GM19239 (cell line): ENCODE measurements around the gene FAM177A1.
"Not testable (repeated sequence)": the region's sequence is repeated elsewhere in the genome, so short reads cannot be mapped to it uniquely, and the experiment has no call there.

ENCODE experiments used
- DNase-seq: peaks from one replicate; pipeline ENCODE4 v3.0.0; 2011; ENCODE audit warnings: low spot score; ENCODE audit not compliant: insufficient read length
- FAIRE-seq: peaks from 2 replicates; lab custom pipeline; 2011; peaks lifted over from hg19 to GRCh38; lab: Jason Lieb, UNC

FAM177A1 gene

GRCh38 chr14:35052637-35053036 is 6.6 kb downstream of the FAM177A1 start:
- no peak for DNase-seq
- no peak for FAIRE-seq

GRCh38 chr14:35061113-35061791 is 15.2 kb downstream of the FAM177A1 start:
- DNase-seq, FAIRE-seq: not testable (repeated sequence)

GRCh38 chr14:35065731-35066130 is 19.7 kb downstream of the FAM177A1 start:
- not testable (repeated sequence) for FAIRE-seq

GRCh38 chr14:35068238-35069012 is 22.4 kb downstream of the FAM177A1 start:
- FAIRE-seq (no peak), DNase-seq (no peak)

More at GRCh38 chr14:35065731-35066130, 19.7 kb downstream of the FAM177A1 start:
- not testable (repeated sequence) for DNase-seq

- no peak for DNase-seq
- FAIRE-seq, result no peak
Measured at GRCh38 chr14:35072226-35072625, 26.2 kb downstream of the FAM177A1 start.

- FAIRE-seq (no peak), DNase-seq (no peak)
Measured at GRCh38 chr14:35073486-35073885, 27.4 kb downstream of the FAM177A1 start.

- no peak for FAIRE-seq
Measured at GRCh38 chr14:35078082-35078481, 32.0 kb downstream of the FAM177A1 start.

GRCh38 chr14:35079742-35080141 is 33.7 kb downstream of the FAM177A1 start:
- no peak for DNase-seq
- no peak for FAIRE-seq

More at GRCh38 chr14:35078082-35078481, 32.0 kb downstream of the FAM177A1 start:
- no peak for DNase-seq

GRCh38 chr14:35083530-35084150 is 37.6 kb downstream of the FAM177A1 start:
- no peak for DNase-seq
- no peak for FAIRE-seq

- no peak for FAIRE-seq
- DNase-seq, result no peak
Measured at GRCh38 chr14:35085441-35085840, 39.4 kb downstream of the FAM177A1 start.

GRCh38 chr14:35088514-35088913 is 42.4 kb downstream of the FAM177A1 start:
- FAIRE-seq, result no peak
- no peak for DNase-seq

- not testable (repeated sequence) for DNase-seq, FAIRE-seq
Measured at GRCh38 chr14:35094645-35095044, 48.6 kb downstream of the FAM177A1 start.

- FAIRE-seq, result no peak
- DNase-seq, result no peak
Measured at GRCh38 chr14:35107866-35108265, 61.8 kb downstream of the FAM177A1 start.

GRCh38 chr14:35112641-35113040 is 66.6 kb downstream of the FAM177A1 start:
- DNase-seq (no peak), FAIRE-seq (no peak)

- DNase-seq (no peak), FAIRE-seq (no peak)
Measured at GRCh38 chr14:35113308-35113950, 67.4 kb downstream of the FAM177A1 start.

- FAIRE-seq (no peak), DNase-seq (no peak)
Measured at GRCh38 chr14:35114036-35114435, 68.0 kb downstream of the FAM177A1 start.

- FAIRE-seq (no peak), DNase-seq (no peak)
Measured at GRCh38 chr14:35116242-35116641, 70.2 kb downstream of the FAM177A1 start.

GRCh38 chr14:35117112-35117511 is 71.0 kb downstream of the FAM177A1 start:
- DNase-seq (no peak), FAIRE-seq (no peak)

- FAIRE-seq (peak; percentile 72), DNase-seq (no peak)
Measured at GRCh38 chr14:35121026-35121886, 75.2 kb downstream of the FAM177A1 start.
